Stimulated activated CD4-positive, alpha-beta T cell treated with anti-CD3 and anti-CD28 coated beads, TNF-alpha, amount 100 ng/mL, for 1 hour (primary cell): Measurements from ENCODE around the gene KIFC1.

Source experiments
- DNase-seq, 3 donors: peaks; one replicate each; pipeline ENCODE4 v3.0.0-alpha.2; 2020; ENCODE audit warnings: low read depth in 3 of 3, low spot score in 1 of 3

KIFC1 gene

DNA sequence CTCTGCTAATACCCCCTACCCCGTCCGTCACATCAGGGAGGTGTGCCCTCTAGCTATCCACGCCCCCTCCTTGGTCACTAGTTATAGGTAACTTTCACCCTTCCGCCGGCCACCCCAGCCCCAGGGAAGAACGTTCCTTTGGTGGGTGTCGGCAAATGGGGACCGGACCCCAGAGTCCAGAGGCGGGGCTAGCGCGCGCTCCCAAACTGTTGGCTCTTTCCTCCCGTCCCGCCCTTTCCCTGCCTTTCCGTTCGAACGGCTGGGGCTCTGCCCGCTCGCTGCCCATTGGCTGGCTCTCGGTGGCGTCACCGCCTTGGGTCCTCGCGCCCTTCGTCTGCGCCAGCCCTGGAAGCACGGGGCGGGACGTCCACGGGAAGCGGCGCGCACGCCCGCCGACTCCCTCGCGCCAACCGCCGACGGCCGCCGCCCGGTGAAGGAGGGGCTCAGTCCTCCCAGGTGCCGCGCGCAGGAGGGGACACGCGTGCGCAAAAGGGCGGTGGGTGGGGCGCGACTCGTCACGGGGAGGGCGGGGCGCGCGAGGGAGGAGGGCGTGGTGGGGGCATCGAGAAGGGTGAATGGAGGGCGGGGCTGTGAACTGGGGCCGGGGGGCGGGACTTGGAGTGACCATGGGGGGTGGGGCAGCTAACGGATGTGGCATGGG, 18.6 kb downstream of the KIFC1 start:
- peak; percentile 96 to 98 (median 97) for DNase-seq

DNA sequence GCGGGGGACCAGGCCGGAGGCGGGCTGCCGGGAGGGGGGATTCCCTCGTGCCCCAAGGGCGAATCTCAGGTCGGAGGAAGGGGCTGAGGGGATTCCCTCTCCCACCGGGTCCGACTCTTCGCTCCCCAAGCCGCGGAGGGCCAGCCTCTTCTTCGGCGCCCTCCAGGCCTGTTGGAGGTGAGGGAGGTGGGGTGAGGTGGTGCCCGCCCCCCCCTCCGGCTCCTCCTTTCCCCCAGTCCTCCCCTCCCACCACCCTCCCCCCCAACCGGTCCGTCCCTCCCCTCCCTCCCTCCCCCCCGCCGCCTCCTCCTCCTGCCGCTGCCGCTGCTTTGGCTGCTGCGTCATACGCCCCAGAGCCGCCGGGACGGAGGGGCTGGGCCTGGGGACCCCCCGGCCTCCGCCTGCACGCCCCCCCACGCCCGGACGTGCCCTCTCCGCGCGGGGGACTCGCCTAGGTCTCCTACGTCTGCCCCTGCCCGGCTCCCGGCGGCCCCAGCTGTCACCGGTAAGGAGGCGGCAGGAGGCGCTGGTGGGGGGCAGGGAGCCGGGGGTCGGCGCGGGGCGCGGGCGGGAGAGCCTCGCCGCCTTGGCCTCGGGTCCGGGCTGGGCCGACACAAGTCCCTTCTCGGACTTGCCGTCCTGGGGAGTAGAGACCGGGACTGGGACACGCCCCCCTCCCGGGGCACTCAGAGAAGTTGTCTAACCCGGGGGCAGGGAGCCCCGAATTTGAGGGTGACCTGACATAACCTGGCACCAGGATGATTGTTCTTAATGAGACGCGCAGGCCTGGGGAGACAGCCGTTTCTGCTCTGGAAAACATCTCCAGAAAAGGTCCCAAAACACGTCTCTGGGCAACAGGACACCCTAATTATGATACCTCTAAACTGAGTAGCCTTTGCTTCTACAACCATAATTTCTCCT, 19.3 kb downstream of the KIFC1 start, which contains the start of gene PHF1:
Gene PHF1, plus strand, starts transcription at position 304 of the 921 bp plus-strand sequence. CDS start 1,250 bp downstream, outside the sequence.
- peak in 1 of 3 donors; percentile 61 for DNase-seq

DNA sequence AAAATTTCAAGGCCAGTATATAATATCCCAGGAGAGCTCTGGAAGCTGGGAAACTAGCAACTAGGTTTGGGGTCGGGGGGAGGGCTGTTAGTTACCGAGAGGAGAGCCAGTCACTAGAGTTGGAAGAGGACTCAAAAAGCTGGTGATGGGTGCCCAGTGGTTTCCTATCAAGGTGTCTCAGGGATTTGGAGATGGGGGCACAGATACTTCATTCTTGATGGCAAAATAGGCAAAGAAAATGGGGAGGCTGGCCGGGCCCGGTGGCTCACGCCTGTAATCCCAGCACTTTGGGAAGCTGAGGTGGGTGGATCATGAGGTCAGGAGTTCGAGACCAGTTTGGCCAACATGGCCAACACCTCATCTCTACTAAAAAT, 20.0 kb downstream of the KIFC1 start:
- no peak for DNase-seq

DNA sequence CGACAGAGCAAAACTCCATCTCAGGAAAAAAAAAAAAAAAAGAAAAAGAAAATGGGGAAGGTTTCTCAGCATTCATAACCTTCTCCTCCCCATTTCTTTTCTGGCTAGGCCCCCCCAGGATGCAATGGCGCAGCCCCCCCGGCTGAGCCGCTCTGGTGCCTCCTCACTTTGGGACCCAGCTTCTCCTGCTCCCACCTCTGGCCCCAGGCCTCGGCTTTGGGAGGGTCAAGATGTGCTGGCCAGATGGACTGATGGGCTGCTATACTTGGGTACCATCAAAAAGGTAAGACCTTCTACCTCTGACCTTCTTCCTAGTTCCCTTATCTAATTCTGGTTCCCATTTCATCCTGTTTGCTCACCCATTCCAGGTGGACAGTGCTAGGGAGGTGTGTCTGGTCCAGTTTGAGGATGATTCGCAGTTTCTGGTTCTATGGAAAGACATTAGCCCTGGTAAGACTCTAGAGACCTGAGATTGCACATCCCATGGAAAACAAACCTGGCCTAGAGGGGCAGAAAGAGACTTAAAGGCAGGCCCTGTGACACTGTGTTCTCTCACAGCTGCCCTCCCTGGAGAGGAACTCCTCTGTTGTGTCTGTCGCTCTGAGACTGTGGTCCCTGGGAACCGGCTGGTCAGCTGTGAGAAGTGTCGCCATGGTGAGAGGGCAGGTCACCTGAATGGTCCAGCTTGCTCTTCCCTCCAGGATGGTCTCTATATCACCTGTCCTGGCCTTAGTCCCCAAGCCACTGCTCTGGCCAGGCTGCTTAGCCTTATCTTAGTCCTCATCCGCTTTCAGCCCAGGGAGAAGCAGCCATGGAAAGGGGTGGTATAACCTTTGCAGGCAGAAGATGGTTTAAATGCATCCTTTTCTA, 20.8 kb downstream of the KIFC1 start:
- no peak for DNase-seq

DNA sequence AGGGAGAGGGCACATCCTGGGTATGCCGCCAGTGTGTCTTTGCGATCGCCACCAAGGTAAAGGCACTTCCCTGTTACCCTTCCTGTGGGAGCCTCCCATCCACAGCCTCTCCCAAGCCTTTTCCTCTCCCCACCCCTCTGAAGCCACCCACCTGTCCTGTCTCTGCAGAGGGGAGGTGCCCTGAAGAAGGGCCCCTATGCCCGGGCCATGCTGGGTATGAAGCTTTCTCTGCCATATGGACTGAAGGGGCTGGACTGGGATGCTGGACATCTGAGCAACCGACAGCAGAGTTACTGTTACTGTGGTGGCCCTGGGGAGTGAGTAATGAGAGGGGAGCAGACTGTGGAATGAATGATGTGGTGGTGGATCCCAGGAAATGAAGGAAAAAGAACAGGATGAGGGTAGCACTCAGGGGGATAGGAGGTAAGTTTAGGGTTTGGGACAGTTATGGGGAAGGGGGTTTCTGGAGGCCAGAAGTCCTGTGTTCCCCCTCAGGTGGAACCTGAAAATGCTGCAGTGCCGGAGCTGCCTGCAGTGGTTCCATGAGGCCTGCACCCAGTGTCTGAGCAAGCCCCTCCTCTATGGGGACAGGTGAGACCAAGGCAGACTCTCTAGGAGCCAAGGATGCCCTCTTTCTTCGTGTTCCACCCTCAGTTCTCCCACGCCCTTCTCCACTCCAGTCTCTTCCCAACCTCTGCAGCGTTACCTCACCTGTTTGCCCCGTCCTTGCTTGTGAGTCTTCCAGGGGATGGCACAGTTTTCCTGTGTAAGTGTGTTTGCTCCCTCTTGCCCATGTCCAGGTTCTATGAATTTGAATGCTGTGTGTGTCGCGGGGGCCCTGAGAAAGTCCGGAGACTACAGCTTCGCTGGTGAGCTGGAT, 21.9 kb downstream of the KIFC1 start:
- DNase-seq = no peak

GRCh38 chr6:33414592-33415271, 23.1 kb downstream of the KIFC1 start:
- no peak for DNase-seq

GRCh38 chr6:33415831-33416230, 24.2 kb downstream of the KIFC1 start:
- DNase-seq = no peak

- DNase-seq = no peak
Observed at GRCh38 chr6:33416386-33417127, 24.9 kb downstream of the KIFC1 start.

DNA sequence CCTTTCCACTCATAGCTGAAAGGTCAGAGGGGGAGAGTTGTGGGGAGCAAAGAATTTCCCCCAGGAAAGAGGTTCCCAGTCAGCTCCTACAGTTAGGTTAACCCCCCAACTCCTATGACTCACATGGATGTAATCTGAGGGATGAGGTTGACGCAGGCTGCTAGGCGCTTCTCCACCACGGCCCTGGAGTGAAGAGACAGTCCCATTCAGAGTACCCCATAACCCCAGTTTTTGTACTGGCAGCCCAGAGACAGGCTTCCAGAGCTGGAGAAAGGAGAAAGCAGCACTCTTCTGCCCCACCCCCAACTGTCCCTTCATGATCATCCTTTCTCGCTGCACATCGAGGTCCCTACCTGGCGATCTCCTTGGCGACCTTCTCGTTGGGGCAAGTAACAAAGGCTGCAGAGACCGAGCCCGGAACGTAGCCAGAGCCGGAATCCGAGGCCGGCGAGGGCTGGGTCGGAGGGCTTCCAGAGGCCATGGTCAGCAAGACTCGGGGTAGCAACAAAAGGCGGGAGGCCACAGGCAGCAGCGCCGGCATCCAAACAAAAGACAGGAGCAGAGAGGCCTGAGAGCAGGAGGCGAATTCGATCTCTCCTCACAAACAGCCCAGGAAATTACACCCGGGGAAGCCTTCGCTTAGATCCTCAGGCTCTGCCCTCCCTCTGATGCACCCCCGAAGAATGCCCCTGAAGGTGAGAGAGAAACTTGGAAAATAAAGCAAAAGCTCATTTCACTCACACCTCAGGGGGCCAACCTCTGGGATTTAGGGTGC, 25.7 kb downstream of the KIFC1 start:
- no peak for DNase-seq

DNA sequence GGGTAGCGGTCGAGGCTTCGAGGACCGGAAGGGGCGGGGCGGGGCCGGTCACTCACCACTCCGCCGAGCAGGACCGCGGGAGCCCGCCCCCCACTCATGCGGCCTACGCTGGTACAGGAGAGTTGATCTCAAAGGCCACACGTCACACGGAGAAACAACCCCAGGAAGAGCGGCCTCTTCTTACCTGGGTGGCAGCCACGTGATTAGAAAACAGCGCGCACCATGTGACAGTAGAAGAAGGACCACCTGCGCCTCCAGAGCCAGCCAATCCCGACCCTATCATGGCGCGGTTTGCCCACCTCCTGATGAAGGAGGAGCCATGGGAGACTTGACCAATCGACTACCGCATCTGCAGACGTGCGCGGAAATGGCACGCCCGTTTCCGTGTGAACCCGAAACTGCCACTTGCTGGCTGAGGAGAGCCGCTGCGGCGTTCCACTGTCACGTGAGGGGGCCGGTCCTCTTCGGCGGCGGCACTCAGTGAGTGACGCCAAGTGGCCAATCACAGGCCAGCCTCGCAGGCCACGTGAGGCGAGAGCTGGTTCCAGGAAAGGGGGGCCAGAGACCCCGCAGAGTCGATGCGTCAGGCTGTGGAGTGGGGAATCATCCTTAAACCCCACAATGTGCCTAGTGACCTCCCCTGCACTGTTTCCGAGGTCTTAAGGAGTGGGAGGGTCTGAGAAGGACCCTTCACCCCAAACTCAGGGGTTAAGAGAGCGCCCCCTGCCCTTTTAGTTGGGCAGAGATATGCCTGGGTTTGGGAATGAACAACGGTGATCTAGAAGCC, 26.5 kb downstream of the KIFC1 start, which contains the start of gene CUTA:
Gene CUTA, minus strand, starts transcription at position 205 of the 787 bp plus-strand sequence. Its CDS starts 107 bp downstream, at position 98.
- peak; percentile 87 to 98 (median 98) for DNase-seq

GRCh38 chr6:33418690-33419291, 27.2 kb downstream of the KIFC1 start:
- DNase-seq = no peak

- DNase-seq = peak in 1 of 3 donors; percentile 45
Observed at GRCh38 chr6:33419580-33420490, 28.2 kb downstream of the KIFC1 start, which contains the start of gene SYNGAP1. Gene SYNGAP1, plus strand, starts transcription at chr6:33420065. Its CDS starts 200 bp downstream, at chr6:33420265.

DNA sequence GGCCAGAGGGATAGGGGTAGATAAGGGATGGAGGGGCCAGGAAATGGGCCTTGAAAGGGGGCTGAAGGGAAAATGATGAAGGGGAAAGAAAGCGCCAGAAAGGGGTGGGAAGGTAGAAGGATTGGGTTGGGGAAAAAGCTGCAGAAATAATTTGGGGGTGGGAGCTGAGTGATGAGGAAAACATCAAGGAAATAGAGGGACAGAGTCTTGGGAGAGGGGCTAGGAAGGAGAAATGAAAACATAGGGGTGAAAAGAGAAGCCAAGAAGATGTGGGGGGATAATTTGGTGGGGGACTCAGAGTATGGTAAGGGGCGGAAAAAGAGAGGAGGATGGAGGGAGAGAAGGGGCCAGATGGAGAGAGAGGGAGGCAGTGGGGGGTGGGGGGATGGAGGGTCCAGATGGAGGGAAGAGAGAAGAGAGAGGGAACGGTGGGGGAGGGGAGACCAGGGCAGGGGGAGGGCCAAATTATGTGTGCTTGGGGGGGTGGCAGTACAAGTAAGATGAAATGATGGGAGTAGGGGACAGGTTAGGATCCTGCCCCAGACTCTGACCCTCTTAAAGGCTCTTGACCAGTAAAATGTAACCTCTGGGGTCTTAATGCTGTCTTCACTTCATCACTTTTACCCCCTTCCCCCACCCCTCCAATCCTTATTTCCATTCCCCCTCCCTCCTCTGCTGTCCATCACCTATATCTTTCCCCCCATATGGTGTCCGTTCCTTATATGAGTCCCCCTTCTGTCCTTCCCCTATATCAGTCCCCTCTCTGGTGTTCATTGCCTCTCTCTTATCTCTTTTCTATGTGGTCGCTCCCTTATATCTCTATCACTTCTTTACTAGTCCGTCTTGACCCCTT, 29.1 kb downstream of the KIFC1 start:
- no peak for DNase-seq

DNA sequence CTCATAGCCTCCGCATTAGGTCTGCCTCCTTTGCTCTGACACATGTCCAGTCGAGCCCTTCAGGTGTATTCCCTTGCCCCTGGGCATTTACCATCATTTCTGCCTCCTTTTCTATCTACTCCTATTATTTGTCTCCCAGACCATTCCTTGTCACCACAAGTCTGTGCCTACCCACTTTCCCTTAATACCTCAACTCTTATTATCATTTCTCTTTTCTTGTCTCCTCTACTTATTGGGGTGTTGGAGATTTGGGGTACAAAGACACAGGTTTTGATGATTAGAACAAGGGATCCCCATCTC, 29.7 kb downstream of the KIFC1 start:
- no peak for DNase-seq

DNA sequence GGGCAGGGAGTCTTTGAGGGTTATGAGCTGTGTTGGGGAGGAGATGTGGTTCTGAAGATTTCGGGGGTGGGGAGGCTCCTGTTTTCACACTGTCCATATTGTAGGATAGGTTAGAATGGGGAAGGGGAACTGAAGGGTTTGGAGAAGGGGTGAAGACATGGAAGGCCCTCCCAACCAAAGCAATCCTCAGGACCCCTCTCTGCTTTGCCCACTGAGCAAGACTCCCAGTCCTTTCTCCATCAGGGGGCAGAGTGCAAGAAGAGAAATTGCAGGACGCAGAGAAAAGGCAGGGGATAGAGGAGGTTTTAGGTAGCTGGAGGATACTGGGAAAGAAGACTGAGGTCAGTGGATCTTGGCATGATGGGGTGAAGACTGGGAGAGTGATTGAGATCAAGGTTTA, 32.2 kb downstream of the KIFC1 start:
- no peak for DNase-seq
